WTC11 (cell line): ENCODE data around the gene PI4K2B. TPM values are rescaled to one million over a fixed set of nuclear protein-coding genes. Genes with fewer than 3 reads are reported as not detected.

Source experiments
- ATAC-seq: fragments of 200-7000 bp; cut with Tn5 transposase; 2 replicates; pipeline ENCODE4 v1.10.0; 2021; ENCODE audit warnings: mild to moderate bottlenecking, moderate library complexity
- CTCF ChIA-PET: fragments of 300-600 bp; sonication (Branson Sonifier 250); formaldehyde crosslinking; loops from one replicate; lab custom pipeline; 2021; ENCODE audit warnings: antibody characterized with exemption; lab: Charles Lee
- POLR2A ChIA-PET: fragments of 350-600 bp; sonication (Branson Sonifier 250); formaldehyde crosslinking; loops from one replicate; lab custom pipeline; 2021; ENCODE audit warnings: antibody characterized with exemption; lab: Charles Lee
- DNase-seq: peaks from one replicate; pipeline ENCODE4 v3.0.0; 2021; ENCODE audit warnings: low spot score
- H3K27ac Mint-ChIP-seq: 2 replicates; pipeline ENCODE4 v1.8.0; 2021; ENCODE audit warnings: mixed read lengths
- H3K27me3 Mint-ChIP-seq: 2 replicates; pipeline ENCODE4 v1.8.0; 2021; ENCODE audit warnings: low read depth, mild to moderate bottlenecking, moderate library complexity, mixed read lengths
- H3K36me3 Mint-ChIP-seq: 2 replicates; pipeline ENCODE4 v1.8.0; 2021; ENCODE audit warnings: mixed read lengths
- H3K4me1 Mint-ChIP-seq: 2 replicates; pipeline ENCODE4 v1.8.0; 2022; ENCODE audit warnings: mixed read lengths
- H3K4me3 Mint-ChIP-seq: 2 replicates; pipeline ENCODE4 v1.8.0; 2021; ENCODE audit warnings: mild to moderate bottlenecking, moderate library complexity, mixed read lengths
- H3K9me3 Mint-ChIP-seq: 2 replicates; pipeline ENCODE4 v1.8.0; 2021; ENCODE audit warnings: mixed read lengths
- CREB1 ChIP-seq: sonication (generic); formaldehyde crosslinking; IDR thresholded peaks from 2 replicates; pipeline ENCODE4 v1.8.0; 2023; ENCODE audit warnings: mild to moderate bottlenecking, missing genetic modification reagents
- CREM ChIP-seq: sonication (generic); formaldehyde crosslinking; IDR thresholded peaks from 2 replicates; pipeline ENCODE4 v1.8.1; 2022; ENCODE audit warnings: mild to moderate bottlenecking, missing genetic modification reagents, moderate library complexity
- E2F4 ChIP-seq: sonication (generic); formaldehyde crosslinking; IDR thresholded peaks from 2 replicates; pipeline ENCODE4 v1.8.1; 2022; ENCODE audit warnings: low read depth, mild to moderate bottlenecking, moderate library complexity, missing genetic modification reagents, borderline replicate concordance
- ELF4 ChIP-seq: sonication (generic); formaldehyde crosslinking; IDR thresholded peaks from 2 replicates; pipeline ENCODE4 v1.8.1; 2022; ENCODE audit warnings: low read depth, mild to moderate bottlenecking, moderate library complexity, missing genetic modification reagents
- GTF2I ChIP-seq: fragments of 250-450 bp; sonication (Bioruptor Pico); conservative IDR thresholded peaks from 2 replicates; pipeline ENCODE4 v1.4.0; 2021; ENCODE audit warnings: mild to moderate bottlenecking
- IRF2 ChIP-seq: sonication (generic); formaldehyde crosslinking; IDR thresholded peaks from 2 replicates; pipeline ENCODE4 v1.8.0; 2022; ENCODE audit warnings: low read depth, missing genetic modification reagents, borderline replicate concordance
- NFATC4 ChIP-seq: fragments of 250-450 bp; sonication (Bioruptor Pico); IDR thresholded peaks from 2 replicates; pipeline ENCODE4 v1.9.0; 2021; ENCODE audit warnings: mild to moderate bottlenecking
- RELA ChIP-seq: sonication (generic); formaldehyde crosslinking; IDR thresholded peaks from 2 replicates; pipeline ENCODE4 v1.8.1; 2022; ENCODE audit warnings: missing genetic modification reagents, mild to moderate bottlenecking, borderline replicate concordance
- RORB ChIP-seq: fragments of 250-450 bp; sonication (Bioruptor Pico); IDR thresholded peaks from 2 replicates; pipeline ENCODE4 v1.9.0; 2021; ENCODE audit warnings: mild to moderate bottlenecking
- SMAD3 ChIP-seq: sonication (generic); formaldehyde crosslinking; IDR thresholded peaks from 2 replicates; pipeline ENCODE4 v1.8.0; 2022; ENCODE audit warnings: missing genetic modification reagents, mild to moderate bottlenecking, borderline replicate concordance
- SP1 ChIP-seq: sonication (generic); formaldehyde crosslinking; conservative IDR thresholded peaks from 2 replicates; pipeline ENCODE4 v1.8.1; 2022; ENCODE audit warnings: missing genetic modification reagents
- ZNF121 ChIP-seq: sonication (generic); formaldehyde crosslinking; IDR thresholded peaks from 2 replicates; pipeline ENCODE4 v1.8.0; 2023; ENCODE audit warnings: missing genetic modification reagents
- ZNF423 ChIP-seq: fragments of 250-450 bp; sonication (Bioruptor Pico); IDR thresholded peaks from 2 replicates; pipeline ENCODE4 v2.1.2; 2022; ENCODE audit warnings: mild to moderate bottlenecking, moderate library complexity
- total RNA-seq: library from RNA; stranded (reverse); gene quantifications from 3 replicates; pipeline ENCODE4 v1.2.3, GENCODE V29; 2021
- TF ChIP-seq, protein P1 (sequence below): sonication (generic); formaldehyde crosslinking; IDR thresholded peaks from 2 replicates; pipeline ENCODE4 v1.8.0; 2022; ENCODE audit warnings: missing genetic modification reagents
- TF ChIP-seq, protein P2 (sequence below): sonication (generic); formaldehyde crosslinking; IDR thresholded peaks from 2 replicates; pipeline ENCODE4 v1.8.1; 2022; ENCODE audit warnings: low read depth, missing genetic modification reagents, borderline replicate concordance
- TF ChIP-seq, protein P3 (sequence below): fragments of 200-600 bp; IDR thresholded peaks from 2 replicates; pipeline ENCODE4 v1.8.0; 2022; ENCODE audit warnings: antibody characterized with exemption
- TF ChIP-seq, protein P4 (sequence below): fragments of 250-450 bp; sonication (Bioruptor Pico); IDR thresholded peaks from 2 replicates; pipeline ENCODE4 v1.9.0; 2021; ENCODE audit warnings: mild to moderate bottlenecking

The PI4K2B gene
- total RNA-seq, 1 experiment from 2014 or later: 15.1 TPM

GRCh38 chr4:25308306-25308705 is 74.5 kb downstream of the PI4K2B start:
- Mint-ChIP-seq H3K27me3 (no peaks in the 10 kb centered on the region), H3K27ac (no peak overlapping the region)
- POLR2A ChIA-PET: no interaction called here
- CTCF ChIA-PET: no interaction called here
- no peak for TF ChIP-seq CREM (CRISPR knock-in tag)
- no peak for TF ChIP-seq SMAD3 (CRISPR knock-in tag)
- no peak for TF ChIP-seq GTF2I (CRISPR knock-in tag)
- no peak for TF ChIP-seq SP1 (CRISPR knock-in tag)
- TF ChIP-seq, protein P1, sequence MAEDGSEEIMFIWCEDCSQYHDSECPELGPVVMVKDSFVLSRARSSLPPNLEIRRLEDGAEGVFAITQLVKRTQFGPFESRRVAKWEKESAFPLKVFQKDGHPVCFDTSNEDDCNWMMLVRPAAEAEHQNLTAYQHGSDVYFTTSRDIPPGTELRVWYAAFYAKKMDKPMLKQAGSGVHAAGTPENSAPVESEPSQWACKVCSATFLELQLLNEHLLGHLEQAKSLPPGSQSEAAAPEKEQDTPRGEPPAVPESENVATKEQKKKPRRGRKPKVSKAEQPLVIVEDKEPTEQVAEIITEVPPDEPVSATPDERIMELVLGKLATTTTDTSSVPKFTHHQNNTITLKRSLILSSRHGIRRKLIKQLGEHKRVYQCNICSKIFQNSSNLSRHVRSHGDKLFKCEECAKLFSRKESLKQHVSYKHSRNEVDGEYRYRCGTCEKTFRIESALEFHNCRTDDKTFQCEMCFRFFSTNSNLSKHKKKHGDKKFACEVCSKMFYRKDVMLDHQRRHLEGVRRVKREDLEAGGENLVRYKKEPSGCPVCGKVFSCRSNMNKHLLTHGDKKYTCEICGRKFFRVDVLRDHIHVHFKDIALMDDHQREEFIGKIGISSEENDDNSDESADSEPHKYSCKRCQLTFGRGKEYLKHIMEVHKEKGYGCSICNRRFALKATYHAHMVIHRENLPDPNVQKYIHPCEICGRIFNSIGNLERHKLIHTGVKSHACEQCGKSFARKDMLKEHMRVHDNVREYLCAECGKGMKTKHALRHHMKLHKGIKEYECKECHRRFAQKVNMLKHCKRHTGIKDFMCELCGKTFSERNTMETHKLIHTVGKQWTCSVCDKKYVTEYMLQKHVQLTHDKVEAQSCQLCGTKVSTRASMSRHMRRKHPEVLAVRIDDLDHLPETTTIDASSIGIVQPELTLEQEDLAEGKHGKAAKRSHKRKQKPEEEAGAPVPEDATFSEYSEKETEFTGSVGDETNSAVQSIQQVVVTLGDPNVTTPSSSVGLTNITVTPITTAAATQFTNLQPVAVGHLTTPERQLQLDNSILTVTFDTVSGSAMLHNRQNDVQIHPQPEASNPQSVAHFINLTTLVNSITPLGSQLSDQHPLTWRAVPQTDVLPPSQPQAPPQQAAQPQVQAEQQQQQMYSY (CRISPR knock-in tag): no peak
- TF ChIP-seq, all 79 proteins: peak for 0
- no peak overlapping the region for H3K4me3 Mint-ChIP-seq
- DNase-seq (no peak), ATAC-seq (no peak)
- H3K9me3 Mint-ChIP-seq: no peaks in the 10 kb centered on the region; the same call in none of the 2 replicates
- peaks cover 5% of the 10 kb centered on the region for H3K36me3 Mint-ChIP-seq
- H3K4me1 Mint-ChIP-seq: peaks cover 4% of the 10 kb centered on the region; the same call in 1 of the 2 replicates

DNA sequence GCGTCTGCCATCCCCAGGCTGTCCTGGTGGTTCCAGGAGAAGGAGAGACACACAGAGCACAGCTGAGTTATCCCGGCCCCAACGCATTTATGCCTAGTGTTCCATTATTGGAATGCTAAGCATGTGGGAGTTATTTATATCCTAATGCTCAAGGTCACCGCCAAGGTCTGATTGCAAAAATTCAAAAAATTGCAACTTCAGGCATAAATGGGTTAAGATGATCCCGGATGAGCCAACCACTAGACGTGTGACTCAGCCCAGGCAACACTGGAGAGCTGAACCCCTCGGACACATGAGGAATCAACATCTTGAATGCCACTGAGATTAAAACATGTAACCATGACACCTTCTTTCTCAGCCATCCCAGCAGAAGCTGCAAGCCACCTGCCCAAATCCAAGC is 74.9 kb downstream of the PI4K2B start:
- Mint-ChIP-seq H3K9me3 (no peaks in the 10 kb centered on the region; the same call in none of the 2 replicates), H3K4me3 (no peak overlapping the region), H3K27me3 (no peaks in the 10 kb centered on the region), H3K36me3 (peaks cover 5% of the 10 kb centered on the region), H3K27ac (no peak overlapping the region), H3K4me1 (peaks cover 8% of the 10 kb centered on the region; the same call in 1 of the 2 replicates)
- no peak for DNase-seq
- POLR2A ChIA-PET: no interaction called here
- ATAC-seq: no peak
- TF ChIP-seq ZNF121 (CRISPR knock-in tag): no peak
- no peak for TF ChIP-seq CREB1 (CRISPR knock-in tag)
- TF ChIP-seq E2F4: no peak
- no peak for TF ChIP-seq RORB (CRISPR knock-in tag)
- no peak for TF ChIP-seq RELA (CRISPR knock-in tag)
- TF ChIP-seq, protein P2, sequence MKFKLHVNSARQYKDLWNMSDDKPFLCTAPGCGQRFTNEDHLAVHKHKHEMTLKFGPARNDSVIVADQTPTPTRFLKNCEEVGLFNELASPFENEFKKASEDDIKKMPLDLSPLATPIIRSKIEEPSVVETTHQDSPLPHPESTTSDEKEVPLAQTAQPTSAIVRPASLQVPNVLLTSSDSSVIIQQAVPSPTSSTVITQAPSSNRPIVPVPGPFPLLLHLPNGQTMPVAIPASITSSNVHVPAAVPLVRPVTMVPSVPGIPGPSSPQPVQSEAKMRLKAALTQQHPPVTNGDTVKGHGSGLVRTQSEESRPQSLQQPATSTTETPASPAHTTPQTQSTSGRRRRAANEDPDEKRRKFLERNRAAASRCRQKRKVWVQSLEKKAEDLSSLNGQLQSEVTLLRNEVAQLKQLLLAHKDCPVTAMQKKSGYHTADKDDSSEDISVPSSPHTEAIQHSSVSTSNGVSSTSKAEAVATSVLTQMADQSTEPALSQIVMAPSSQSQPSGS: no peak
- TF ChIP-seq ELF4: no peak
- TF ChIP-seq, protein P3, sequence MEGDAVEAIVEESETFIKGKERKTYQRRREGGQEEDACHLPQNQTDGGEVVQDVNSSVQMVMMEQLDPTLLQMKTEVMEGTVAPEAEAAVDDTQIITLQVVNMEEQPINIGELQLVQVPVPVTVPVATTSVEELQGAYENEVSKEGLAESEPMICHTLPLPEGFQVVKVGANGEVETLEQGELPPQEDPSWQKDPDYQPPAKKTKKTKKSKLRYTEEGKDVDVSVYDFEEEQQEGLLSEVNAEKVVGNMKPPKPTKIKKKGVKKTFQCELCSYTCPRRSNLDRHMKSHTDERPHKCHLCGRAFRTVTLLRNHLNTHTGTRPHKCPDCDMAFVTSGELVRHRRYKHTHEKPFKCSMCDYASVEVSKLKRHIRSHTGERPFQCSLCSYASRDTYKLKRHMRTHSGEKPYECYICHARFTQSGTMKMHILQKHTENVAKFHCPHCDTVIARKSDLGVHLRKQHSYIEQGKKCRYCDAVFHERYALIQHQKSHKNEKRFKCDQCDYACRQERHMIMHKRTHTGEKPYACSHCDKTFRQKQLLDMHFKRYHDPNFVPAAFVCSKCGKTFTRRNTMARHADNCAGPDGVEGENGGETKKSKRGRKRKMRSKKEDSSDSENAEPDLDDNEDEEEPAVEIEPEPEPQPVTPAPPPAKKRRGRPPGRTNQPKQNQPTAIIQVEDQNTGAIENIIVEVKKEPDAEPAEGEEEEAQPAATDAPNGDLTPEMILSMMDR: no peak
- TF ChIP-seq ZNF423 (CRISPR knock-in tag): no peak
- no peak for TF ChIP-seq NFATC4 (CRISPR knock-in tag)
- TF ChIP-seq, protein P4, sequence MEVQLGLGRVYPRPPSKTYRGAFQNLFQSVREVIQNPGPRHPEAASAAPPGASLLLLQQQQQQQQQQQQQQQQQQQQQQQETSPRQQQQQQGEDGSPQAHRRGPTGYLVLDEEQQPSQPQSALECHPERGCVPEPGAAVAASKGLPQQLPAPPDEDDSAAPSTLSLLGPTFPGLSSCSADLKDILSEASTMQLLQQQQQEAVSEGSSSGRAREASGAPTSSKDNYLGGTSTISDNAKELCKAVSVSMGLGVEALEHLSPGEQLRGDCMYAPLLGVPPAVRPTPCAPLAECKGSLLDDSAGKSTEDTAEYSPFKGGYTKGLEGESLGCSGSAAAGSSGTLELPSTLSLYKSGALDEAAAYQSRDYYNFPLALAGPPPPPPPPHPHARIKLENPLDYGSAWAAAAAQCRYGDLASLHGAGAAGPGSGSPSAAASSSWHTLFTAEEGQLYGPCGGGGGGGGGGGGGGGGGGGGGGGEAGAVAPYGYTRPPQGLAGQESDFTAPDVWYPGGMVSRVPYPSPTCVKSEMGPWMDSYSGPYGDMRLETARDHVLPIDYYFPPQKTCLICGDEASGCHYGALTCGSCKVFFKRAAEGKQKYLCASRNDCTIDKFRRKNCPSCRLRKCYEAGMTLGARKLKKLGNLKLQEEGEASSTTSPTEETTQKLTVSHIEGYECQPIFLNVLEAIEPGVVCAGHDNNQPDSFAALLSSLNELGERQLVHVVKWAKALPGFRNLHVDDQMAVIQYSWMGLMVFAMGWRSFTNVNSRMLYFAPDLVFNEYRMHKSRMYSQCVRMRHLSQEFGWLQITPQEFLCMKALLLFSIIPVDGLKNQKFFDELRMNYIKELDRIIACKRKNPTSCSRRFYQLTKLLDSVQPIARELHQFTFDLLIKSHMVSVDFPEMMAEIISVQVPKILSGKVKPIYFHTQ: no peak
- no peak for TF ChIP-seq IRF2 (CRISPR knock-in tag)
- CTCF ChIA-PET: no interaction called here
